Fibroblast of the aortic adventitia (primary cell): Measurements from ENCODE around the gene SUN2. TPM values are rescaled to one million over a fixed set of nuclear protein-coding genes. Genes with fewer than 3 reads are reported as not detected.

Source experiments
- DNase-seq: peaks from one replicate; pipeline ENCODE4 v3.0.0-alpha.2; 2010; ENCODE audit warnings: low read depth
- H3K4me3 ChIP-seq: 2 replicates; pipeline ENCODE4 v1.5.1; 2011; ENCODE audit warnings: low read depth, mild to moderate bottlenecking, control low read depth, low read length, moderate library complexity
- total RNA-seq: library from RNA; depleted of rRNA; stranded (reverse); fragments of >200 nt; gene quantifications from 2 replicates; pipeline ENCODE4 v1.2.3, GENCODE V29; 2012; ENCODE audit warnings: low replicate concordance
- TF ChIP-seq, protein P1 (sequence below): IDR thresholded peaks from 2 replicates; pipeline ENCODE4 v1.5.1; 2011; ENCODE audit warnings: mild to moderate bottlenecking, low read length, control low read depth, inconsistent platforms; ENCODE audit not compliant: insufficient read depth

Gene SUN2
- total RNA-seq, 1 donor: 69.1 TPM

DNA sequence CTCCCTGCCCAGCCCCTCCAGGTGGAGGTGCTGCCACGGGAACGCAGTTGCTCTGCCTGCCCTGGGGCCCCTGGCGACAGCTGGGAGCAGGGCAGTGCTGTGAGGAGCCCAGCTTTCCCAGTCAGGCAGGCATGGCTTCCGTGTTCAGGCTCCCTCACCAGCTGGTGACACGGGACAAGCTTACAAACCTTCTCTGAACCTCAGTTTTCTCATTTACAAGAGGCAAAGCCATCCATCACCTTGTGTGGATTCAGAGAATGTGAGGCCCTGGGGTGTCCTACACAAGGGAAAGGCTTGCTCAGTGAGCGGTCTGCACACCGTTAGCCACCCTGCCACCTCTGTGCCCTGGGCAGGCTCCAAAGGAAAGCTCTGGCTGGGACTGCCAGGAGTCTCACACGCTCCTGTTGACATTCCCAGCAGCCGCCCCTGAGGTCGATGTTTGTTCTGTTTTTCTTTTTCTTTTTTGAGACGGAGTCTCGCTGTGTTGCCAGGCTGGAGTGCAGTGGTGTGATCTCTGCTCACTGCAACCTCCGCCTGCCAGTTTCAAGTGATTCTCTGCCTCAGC, 23.5 kb downstream of the SUN2 start:
- no peak overlapping the region for H3K4me3 ChIP-seq
- TF ChIP-seq, protein P1, sequence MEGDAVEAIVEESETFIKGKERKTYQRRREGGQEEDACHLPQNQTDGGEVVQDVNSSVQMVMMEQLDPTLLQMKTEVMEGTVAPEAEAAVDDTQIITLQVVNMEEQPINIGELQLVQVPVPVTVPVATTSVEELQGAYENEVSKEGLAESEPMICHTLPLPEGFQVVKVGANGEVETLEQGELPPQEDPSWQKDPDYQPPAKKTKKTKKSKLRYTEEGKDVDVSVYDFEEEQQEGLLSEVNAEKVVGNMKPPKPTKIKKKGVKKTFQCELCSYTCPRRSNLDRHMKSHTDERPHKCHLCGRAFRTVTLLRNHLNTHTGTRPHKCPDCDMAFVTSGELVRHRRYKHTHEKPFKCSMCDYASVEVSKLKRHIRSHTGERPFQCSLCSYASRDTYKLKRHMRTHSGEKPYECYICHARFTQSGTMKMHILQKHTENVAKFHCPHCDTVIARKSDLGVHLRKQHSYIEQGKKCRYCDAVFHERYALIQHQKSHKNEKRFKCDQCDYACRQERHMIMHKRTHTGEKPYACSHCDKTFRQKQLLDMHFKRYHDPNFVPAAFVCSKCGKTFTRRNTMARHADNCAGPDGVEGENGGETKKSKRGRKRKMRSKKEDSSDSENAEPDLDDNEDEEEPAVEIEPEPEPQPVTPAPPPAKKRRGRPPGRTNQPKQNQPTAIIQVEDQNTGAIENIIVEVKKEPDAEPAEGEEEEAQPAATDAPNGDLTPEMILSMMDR: no peak
- no peak for DNase-seq

DNA sequence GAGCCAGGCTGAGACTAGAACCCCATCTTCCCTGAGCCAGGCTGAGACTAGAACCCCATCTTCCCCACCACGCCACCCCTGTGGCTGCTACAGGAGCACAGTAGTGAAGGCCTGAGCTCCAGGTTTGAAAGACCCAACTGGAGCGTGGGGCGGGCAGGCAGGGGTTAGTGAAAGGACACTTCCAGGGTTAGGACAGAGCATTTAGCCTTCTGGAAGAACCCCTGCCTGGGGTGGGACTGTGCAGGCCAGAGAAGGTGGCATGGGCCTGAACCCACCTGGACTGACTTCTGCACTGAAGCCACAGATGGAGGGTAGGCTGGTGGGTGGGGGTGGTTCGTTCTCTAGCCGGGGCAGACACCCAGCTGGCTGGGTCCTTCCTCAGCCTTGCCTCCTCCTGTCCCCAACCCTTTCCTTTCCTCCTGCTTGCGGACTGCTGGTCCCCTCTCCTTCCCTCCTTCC, 24.1 kb downstream of the SUN2 start:
- TF ChIP-seq, protein P1: no peak
- no peak for DNase-seq
- H3K4me3 ChIP-seq: no peak overlapping the region

DNA sequence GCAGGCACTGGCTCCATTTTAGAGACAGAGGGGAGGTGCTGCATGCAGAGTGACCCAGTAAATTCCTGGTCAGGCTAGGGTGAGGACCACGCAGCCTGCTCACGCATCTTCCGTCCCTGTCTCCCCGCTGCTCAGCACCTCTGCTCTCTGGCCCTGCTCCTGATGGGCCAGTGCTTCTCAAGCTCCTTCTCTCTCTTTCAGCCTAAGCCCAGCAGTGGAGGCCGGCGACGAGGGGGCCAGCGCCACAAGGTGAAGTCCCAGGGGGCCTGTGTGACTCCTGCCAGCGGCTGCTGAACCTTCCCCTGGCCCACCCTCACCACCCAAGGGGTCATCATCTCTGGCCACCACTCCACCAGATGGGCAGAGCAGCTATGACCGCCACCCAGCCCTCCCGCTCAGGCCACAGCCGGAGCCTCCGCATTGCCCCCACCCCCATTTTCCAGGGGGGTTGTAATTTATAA, 25.4 kb downstream of the SUN2 start:
- H3K4me3 ChIP-seq: no peak overlapping the region
- TF ChIP-seq, protein P1: no peak
- no peak for DNase-seq

DNA sequence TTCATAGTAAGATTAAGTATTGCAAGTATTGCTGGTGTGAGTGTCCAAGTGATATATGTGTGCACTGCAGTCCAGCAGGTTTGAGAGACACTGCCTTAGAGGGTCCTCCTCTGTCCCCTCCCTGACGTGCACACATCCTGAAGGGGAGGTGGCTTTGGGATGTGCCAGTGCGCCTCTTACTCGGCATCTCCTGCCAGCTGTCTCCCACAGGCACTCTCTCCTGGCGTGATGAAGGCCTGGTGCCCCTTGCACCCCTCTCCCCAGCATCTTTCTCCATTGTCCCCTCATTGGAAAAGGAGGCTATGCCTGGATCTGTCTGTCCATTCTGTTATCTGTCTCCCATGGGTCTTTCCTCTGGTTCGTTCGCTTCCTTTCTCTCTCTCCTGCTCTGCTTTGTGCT, 25.9 kb downstream of the SUN2 start:
- H3K4me3 ChIP-seq: no peak overlapping the region
- TF ChIP-seq, protein P1: no peak
- DNase-seq: no peak

DNA sequence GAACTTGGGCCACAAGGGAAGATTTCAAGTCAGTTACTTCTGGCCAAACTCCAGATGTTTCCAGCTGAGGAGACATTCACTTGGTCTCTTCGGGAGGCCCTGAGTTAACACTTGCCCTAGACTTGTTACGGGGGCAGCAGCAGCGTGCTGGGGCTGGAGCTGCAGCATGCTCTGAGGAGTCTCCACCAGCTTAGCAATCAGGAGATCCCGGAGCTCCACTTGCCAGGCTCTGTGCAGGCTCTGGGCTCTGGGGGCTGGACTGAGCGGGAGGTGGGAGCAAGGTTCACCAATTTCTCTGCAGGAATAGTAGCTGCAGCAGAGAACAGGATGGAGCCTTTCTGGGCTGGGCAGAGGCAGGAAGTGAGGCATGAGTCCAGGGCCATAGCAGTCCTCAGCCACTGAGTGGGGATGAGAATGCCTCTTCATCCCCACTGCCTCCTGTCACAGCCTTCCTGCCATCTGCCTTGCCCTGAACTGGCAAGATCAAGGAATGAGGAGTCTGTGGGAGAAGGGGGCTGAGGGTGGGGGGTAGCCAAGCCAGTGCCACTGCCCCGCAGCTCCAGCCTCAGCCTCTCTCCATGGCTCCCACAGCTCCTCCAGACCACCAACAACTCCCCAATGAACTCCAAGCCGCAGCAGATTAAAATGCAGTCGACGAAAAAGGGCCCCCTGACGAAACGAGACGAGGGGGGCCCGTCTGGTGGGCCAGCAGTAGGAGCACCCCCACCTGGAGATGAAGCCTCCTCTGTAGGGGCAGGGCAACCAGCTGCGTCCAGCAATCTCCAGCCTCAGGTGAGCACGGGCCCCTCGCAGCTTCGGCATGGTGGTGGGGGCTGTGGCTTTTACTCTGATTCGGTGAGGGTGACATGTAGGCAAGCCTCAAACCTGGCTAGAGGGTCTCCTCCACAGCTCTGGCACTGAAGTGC, 26.7 kb downstream of the SUN2 start:
- TF ChIP-seq, protein P1: no peak
- no peak for DNase-seq
- no peak overlapping the region for H3K4me3 ChIP-seq

DNA sequence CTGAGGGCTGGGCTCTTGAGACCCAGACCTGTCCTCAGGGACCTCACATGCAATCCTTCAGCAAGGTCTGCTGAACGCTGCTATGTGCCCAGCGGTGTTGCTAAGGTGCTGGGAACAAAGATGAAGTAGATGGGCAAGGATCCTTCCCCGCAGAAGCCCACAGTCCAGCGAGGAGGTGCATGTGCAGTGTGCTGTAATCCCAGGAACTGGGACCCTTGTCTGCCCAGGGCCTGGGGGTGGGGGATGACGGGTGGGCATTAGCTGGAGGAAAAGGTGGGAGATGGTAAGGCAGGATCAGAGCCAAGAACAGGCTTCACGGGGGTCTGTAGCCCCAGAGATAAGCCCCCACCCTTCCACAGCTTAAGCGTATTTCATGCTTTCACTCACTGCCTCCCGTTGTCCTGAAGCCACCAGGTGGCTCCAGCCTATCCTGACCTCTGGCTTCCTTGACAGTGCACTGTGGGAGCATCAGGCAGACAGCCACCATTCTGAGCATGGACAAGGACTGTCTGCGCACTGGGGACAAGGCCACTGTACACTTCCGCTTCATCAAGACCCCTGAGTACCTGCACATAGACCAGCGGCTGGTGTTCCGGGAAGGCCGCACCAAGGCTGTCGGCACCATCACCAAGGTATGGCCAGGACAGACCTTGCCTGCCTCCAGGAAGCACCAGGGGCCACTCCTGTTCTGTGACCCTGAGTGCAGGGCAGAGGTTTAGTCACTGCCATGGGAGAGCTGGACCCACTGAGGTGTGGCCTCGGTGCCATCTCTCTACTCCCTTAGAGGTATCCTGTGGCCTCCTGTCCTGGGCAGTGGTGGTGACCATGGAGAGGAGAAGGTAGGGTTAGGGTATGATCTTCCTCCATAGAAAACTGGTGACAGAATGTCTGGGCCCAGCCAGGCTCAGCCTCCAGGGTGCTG, 28.0 kb downstream of the SUN2 start:
- TF ChIP-seq, protein P1: no peak
- H3K4me3 ChIP-seq: no peak overlapping the region
- no peak for DNase-seq
